Bone marrow (tissue), 2 donors: Measurements from ENCODE around the gene SOBP.
"Not testable (repeated sequence)": the region's sequence is repeated elsewhere in the genome, so short reads cannot be mapped to it uniquely, and the experiment has no call there.

Experiments
- DNase-seq, 2 donors: peaks; one replicate each; lab custom pipeline; 2025; lab: John Stamatoyannopoulos, UW

The SOBP gene

DNA sequence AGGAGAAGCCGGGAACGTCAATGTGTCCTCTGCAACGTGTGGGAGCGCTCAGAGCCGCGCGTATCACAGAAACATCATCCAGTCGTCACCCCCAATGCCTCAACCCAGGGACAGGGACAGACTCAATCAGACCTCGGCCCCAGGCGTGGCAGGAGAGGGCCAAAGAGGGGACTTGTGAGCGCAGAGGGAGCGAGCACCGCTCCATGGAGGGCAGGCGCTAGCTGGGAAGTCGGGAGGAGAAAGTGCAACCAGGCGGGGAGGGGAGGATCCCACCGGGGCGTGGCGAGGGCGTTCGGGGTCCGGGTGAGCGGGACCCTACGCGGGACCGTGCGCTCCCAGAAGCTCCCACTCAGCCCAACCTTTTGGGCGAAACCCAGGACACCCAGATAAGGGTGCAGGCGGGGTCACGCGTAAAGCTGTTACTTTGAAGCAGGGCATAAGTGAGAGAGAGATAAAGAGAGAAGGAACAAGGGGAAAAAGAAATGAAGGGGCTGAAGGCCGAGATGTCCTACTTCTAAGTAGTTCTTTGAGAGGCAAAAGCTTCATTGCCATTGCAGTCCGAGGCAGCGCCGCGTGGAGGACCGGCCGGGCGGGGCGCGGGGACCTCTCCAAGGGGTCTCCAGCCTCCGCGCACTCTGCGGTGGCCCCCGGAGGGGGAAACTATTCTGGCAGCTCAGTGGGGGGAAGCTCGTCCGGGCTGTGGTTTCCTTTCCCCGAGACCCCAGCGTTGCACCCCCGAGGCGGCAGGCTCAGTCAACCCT lies 862 bp upstream of the SOBP start:
- no peak for DNase-seq

- no peak for DNase-seq
These were observed 735 bp downstream of the SOBP start for GRCh38 chr6:107490566-107491137.

GRCh38 chr6:107491138-107491609 lies 1.3 kb downstream of the SOBP start:
- DNase-seq, result no peak

DNA sequence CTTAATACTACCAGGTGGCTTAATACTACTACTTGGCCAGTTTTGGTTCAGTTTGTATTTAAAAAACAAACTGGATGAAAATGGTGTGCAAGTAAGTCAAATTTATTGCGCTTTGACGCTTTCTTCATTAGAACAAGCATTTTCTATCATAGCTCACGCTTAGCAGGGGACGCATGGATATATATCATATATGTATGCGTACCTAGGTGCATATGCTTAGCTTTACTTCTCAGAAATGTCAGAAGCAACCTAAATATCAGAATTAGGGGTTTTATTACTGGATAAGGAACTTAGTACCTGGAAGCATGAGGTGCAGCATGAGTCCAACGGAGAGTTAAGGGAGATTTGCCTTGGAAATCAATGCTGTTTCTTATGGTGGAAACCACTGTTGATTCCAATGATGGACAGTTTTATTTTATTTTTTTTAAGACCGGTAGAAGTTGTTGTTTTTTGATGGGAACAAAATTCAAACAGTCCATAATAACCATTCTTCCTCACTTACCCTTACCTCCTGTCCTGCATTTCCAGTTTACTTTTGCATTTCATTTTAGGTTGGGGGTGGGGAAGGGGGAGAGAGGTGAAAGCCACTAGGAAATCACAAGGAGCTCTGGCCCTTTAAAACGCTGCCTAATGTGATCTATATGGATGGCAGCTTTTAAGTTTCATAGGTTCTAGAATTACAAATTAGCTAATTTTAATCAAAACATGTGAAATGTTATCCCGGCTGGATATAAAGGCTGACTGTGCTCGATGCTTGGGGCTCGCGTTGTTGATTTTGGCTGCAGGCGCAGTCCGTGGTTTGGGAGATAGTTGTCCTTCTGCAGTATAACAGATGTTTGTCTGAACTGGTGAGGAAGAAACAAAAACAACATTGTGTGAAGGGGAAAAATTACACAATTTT lies 2.1 kb downstream of the SOBP start:
- no peak for DNase-seq

GRCh38 chr6:107493158-107494057 lies 3.5 kb downstream of the SOBP start:
- no peak for DNase-seq

- DNase-seq, result no peak
These were observed 5.3 kb downstream of the SOBP start for GRCh38 chr6:107495196-107495643.

- no peak for DNase-seq
These were observed 6.1 kb downstream of the SOBP start for GRCh38 chr6:107495971-107496370.

DNA sequence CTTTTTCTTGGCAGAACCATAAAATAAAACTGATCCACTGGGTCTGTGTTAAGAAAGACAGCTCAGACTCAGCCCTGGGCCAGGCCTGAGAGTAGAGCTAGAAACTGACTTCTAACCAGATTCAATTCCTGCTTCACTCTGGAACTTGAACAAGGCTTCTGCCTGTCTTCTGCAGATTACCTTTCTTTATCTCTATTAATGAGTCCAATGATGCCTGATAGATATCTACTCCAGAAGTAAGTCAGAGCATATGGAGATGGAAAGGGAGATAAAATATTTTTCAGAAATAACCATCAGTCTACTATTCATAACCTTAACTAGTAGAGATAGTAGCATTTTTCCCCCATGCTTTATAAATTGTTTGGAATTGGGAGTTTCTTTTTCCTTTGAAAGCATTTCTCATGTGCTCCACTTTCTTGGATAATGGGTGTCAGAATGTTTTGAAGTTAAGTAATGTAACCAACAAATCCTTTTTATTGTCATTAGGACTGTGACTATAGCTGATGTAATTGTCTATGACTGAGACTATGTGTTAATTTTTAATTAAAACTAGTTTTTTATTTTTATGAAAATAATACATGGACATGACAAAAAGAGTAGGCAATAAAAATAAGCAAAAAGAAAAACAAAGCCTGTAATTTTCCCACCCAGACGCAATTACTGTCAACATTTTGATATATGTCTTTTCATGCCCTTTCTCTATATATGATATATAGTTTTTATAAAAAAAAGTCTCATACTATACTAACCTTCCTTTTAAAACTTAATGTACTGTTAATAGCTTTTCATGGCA lies 7.2 kb downstream of the SOBP start:
- no peak for DNase-seq

DNA sequence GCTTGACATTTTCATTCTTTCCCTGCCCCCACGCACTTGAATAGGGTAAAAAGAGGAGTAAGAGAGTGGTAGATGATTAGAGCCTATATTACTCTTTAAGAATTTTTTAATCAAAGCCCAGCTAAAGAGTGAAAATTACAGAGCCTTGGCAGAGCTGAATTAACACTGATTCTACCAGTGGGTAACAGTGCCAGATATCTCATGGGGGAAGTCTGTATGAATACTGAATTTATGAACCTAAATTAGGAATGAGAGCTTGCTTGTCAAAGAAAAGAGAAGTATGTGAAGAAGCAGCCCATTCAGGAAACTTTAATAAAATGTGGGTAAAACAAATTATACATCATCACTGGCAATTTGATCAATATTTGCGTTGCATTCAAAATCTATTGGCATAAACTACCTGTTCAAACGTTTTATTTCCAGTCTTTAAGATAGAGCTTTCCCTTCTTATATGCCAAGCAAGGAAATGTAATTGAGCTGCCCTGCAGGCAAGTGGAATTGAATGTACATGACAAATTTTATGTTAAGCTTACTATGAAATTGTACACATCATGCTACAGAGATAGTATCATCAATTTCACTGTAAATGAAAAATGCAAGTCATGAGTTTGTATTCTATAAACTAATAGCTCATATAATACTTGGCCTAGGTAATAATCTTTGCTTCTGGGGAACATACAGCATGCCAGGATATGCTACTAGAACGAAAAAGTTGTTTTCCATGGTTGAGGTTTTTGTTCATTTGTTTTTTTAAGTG lies 14.5 kb downstream of the SOBP start:
- DNase-seq, result no peak

DNA sequence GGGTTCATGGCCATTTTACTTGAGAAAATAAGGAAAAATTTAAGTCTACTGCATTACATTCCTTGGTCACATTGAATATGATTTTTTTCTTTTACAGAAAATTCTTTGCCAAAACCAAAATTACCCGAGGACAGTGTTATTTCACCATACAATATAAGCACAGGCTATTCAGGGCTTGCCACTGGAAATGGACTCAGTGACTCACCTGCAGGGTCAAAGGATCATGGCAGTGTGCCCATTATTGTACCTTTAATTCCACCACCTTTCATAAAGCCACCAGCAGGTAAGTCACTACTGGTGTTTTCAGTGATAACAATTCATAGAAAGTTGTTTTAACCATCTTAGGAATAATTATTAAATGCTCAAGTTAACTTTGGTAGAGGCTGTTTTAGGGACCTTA lies 16.2 kb downstream of the SOBP start:
- no peak for DNase-seq

DNA sequence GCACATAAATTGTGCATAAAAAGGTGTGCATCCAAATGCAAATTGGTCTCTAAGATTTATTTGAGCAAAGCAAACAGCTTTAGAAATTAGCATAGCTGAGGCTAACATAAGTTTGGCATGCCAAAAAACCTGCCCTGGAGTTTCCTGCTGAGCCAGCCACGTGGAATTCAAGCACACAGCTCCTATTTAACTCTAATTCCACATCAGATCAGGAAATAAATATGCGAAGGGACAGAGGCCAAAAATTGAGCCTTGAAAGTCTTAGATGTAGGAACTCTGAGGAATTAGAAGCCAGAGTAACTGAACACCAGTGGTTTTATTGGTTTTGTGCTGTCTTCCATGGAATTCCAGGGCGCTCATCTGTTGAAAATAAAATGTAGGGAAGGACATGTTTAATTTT lies 19.6 kb downstream of the SOBP start:
- DNase-seq, result no peak

GRCh38 chr6:107510108-107510507 lies 20.2 kb downstream of the SOBP start:
- no peak for DNase-seq

DNA sequence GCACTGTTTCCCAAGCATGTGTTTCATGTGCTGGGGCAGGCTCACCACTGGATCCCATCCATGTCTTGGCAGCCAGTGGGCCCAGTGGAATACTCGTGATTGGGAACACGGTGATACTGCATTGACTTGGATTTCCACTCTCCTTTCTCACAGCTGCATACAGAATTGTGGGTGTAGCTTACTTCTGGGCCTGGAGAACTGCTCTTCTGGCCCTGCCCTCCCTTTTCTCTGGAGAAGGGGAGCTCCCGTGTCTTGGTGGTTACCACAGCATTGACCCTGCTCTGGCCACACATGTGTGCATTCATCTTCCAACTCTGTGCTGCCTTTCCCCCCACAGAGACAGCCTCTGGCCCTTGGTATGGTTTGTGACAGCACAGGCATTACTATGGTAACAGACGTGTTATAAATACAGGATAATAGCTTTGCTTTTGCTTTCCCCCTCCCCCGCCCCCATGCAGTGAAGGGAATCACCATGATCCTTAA lies 21.6 kb downstream of the SOBP start:
- DNase-seq, result no peak

- DNase-seq, result no peak
These were observed 23.3 kb downstream of the SOBP start for GRCh38 chr6:107513214-107513613.

GRCh38 chr6:107515955-107516354 lies 26.0 kb downstream of the SOBP start:
- DNase-seq, result no peak

- DNase-seq, result no peak
These were observed 27.4 kb downstream of the SOBP start for GRCh38 chr6:107517274-107517673.

DNA sequence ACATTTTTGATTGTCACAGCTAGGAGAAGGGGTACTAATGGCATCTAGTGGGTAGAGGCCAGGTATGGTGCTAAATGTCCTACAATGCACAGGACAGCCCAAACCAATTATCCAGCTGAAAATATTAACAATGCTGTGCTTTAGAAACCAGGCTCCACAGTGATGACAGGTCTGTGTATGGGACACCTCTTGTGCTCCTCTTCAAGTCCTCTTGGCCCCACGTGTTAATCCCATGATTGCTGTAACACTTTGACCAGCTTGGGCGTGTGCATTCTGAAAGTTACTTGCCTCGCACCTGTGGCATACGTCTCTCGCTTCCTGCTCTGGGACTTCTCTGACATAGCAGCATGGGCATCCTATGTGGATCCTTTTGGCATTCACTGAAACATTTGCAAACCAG lies 29.3 kb downstream of the SOBP start:
- not testable (repeated sequence) for DNase-seq

DNA sequence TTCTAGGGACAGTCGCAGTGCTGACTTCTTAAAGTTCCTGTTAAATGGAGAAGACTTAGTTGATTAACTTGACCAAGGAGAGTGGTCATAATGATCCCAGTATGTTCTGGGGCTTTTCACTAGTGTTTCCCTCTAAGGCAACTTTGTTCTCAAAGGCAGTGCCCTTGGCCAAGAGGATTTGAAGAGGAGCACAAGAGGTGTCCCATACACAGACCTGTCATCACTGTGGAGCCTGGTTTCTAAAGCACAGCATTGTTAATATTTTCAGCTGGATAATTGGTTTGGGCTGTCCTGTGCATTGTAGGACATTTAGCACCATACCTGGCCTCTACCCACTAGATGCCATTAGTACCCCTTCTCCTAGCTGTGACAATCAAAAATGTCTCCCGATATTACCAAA lies 30.8 kb downstream of the SOBP start:
- DNase-seq, result not testable (repeated sequence)

GRCh38 chr6:107523054-107523791 lies 33.3 kb downstream of the SOBP start:
- no peak for DNase-seq
